Endothelial cell of umbilical vein (primary cell): ENCODE measurements around the gene OR10A3. TPM values are rescaled to one million over a fixed set of nuclear protein-coding genes. Genes with fewer than 3 reads are reported as not detected.

Source experiments
- BruUV-seq: library from RNA; stranded (reverse); fragments of 400-500 nt; replicated peaks from 2 replicates; lab custom pipeline; 2021; lab: Mats Ljungman, UMichigan
- CTCF ChIA-PET: fragments of 300-600, 350-600 bp; sonication (Branson Sonifier 250); formaldehyde crosslinking; loops from one replicate; lab custom pipeline; 2021; ENCODE audit warnings: antibody characterized with exemption, inconsistent platforms; lab: Charles Lee
- POLR2A ChIA-PET: fragments of 300-600, 350-600 bp; sonication (Branson Sonifier 250); formaldehyde crosslinking; loops from one replicate; lab custom pipeline; 2021; ENCODE audit warnings: antibody characterized with exemption, inconsistent platforms; lab: Charles Lee
- DNase-seq: peaks from one replicate; pipeline ENCODE4 v3.0.0-alpha.2; 2011; ENCODE audit warnings: low read depth, low spot score
- FAIRE-seq: peaks from 2 replicates; lab custom pipeline; 2011; peaks lifted over from hg19 to GRCh38; lab: Jason Lieb, UNC
- H2AFZ ChIP-seq: 2 replicates; pipeline ENCODE4 v1.6.0; 2012; ENCODE audit warnings: low read depth, low read length, control low read depth, inconsistent platforms
- H3K27ac ChIP-seq: 2 replicates; pipeline ENCODE4 v1.5.1; 2011; ENCODE audit warnings: low read depth, mild to moderate bottlenecking, control low read depth, low read length, moderate library complexity; ENCODE audit not compliant: insufficient read depth
- H3K27me3 ChIP-seq, 2 experiments: 2 replicates each; pipeline versions ENCODE4 v1.6.0 to v1.6.1; 2011; ENCODE audit warnings: low read length in 2 of 2, mixed read lengths in 1 of 2; ENCODE audit not compliant: control insufficient read depth in 2 of 2, insufficient read depth in 2 of 2
- H3K36me3 ChIP-seq, 2 experiments: 2 replicates in 1 of 2; 3 replicates in 1 of 2; pipeline ENCODE4 v1.5.1; 2011; ENCODE audit warnings: low read length in 2 of 2, mild to moderate bottlenecking in 1 of 2, moderate library complexity in 1 of 2; ENCODE audit not compliant: control insufficient read depth in 2 of 2, insufficient read depth in 2 of 2; ENCODE audit errors: extremely low read depth in 1 of 2
- H3K4me1 ChIP-seq: 3 replicates; pipeline ENCODE4 v1.5.1; 2011; ENCODE audit warnings: mild to moderate bottlenecking, low read length; ENCODE audit not compliant: control insufficient read depth, insufficient read depth; ENCODE audit errors: extremely low read depth
- H3K4me2 ChIP-seq: 2 replicates; pipeline ENCODE4 v1.6.1; 2011; ENCODE audit warnings: low read length, control low read depth, mixed read lengths; ENCODE audit not compliant: insufficient read depth
- H3K4me3 ChIP-seq, 3 experiments: fragments of 200-600 bp in 1 of 3; sonication (generic), shearing (Covaris generic) in 1 of 3; replicated peaks in 1 of 3; 2 replicates each; pipeline ENCODE4 v1.5.1; 2011 to 2016; ENCODE audit warnings: control low read depth in 3 of 3, low read length in 3 of 3, mild to moderate bottlenecking in 2 of 3, inconsistent platforms in 1 of 3, low read depth in 1 of 3, moderate library complexity in 1 of 3; ENCODE audit not compliant: insufficient read depth in 1 of 3
- H3K79me2 ChIP-seq: 2 replicates; pipeline ENCODE4 v1.6.0; 2012; ENCODE audit warnings: low read length, inconsistent platforms; ENCODE audit not compliant: control insufficient read depth, insufficient read depth
- H3K9ac ChIP-seq: replicated peaks from 2 replicates; pipeline ENCODE3; 2011; ENCODE audit warnings: low read length, control low read depth; ENCODE audit not compliant: insufficient read depth; ENCODE audit errors: extremely low read depth
- H3K9me1 ChIP-seq: replicated peaks from 3 replicates; pipeline ENCODE4 v1.6.0; 2011; ENCODE audit warnings: mild to moderate bottlenecking, low read length; ENCODE audit not compliant: control insufficient read depth, insufficient read depth; ENCODE audit errors: extremely low read depth
- H3K9me3 ChIP-seq: replicated peaks from 2 replicates; pipeline ENCODE4 v1.5.1; 2012; ENCODE audit warnings: low read length, inconsistent platforms; ENCODE audit not compliant: control insufficient read depth, insufficient read depth
- H4K20me1 ChIP-seq: replicated peaks from 2 replicates; pipeline ENCODE3; 2011; ENCODE audit warnings: mild to moderate bottlenecking, low read length; ENCODE audit not compliant: control insufficient read depth, insufficient read depth; ENCODE audit errors: extremely low read depth
- EZH2 ChIP-seq: IDR thresholded peaks from 2 replicates; pipeline ENCODE4 v1.6.1; 2012; ENCODE audit warnings: borderline replicate concordance, low read depth, mild to moderate bottlenecking, moderate library complexity, low read length, inconsistent platforms; ENCODE audit not compliant: severe bottlenecking
- FOS ChIP-seq: IDR thresholded peaks from 2 replicates; pipeline ENCODE4 v1.6.1; 2011; ENCODE audit warnings: mild to moderate bottlenecking, low read length, moderate library complexity, borderline replicate concordance; ENCODE audit not compliant: insufficient read depth
- GATA2 ChIP-seq: IDR thresholded peaks from 2 replicates; pipeline ENCODE4 v1.7.0; 2011; ENCODE audit warnings: low read depth, mild to moderate bottlenecking, moderate library complexity, mixed read lengths, low read length; ENCODE audit not compliant: insufficient read length, insufficient read depth
- JUN ChIP-seq: IDR thresholded peaks from 2 replicates; pipeline ENCODE4 v1.6.1; 2011; ENCODE audit warnings: borderline replicate concordance, low read depth; ENCODE audit not compliant: insufficient read length, insufficient read depth
- MYC ChIP-seq: IDR thresholded peaks from one replicate; pipeline ENCODE4 v1.6.1; 2011; ENCODE audit warnings: mild to moderate bottlenecking, low read depth, low read length
- POLR2A ChIP-seq: IDR thresholded peaks from 2 replicates; pipeline ENCODE4 v1.6.1; 2012; ENCODE audit warnings: low read depth, mild to moderate bottlenecking, control low read depth, low read length
- POLR2AphosphoS5 ChIP-seq: IDR thresholded peaks from 2 replicates; pipeline ENCODE4 v1.6.1; 2012; ENCODE audit warnings: low read depth, mild to moderate bottlenecking, control low read depth, low read length, moderate library complexity; ENCODE audit not compliant: insufficient read depth
- dilution Hi-C: fragments of 300-500 bp; cut with MboI; formaldehyde crosslinking; loops from one replicate; pipeline ENCODE4 v1.15.0; 2019; ENCODE audit warnings: low sequenced_read_pairs; ENCODE audit not compliant: extremely low pct_ligation_motif_present
- intact Hi-C: fragments of 100-400 bp; cut with micrococcal nuclease; formaldehyde crosslinking; loops from one replicate; pipeline ENCODE4 v1.10.0; 2022
- polyA plus RNA-seq, 4 experiments: library from polyadenylated mRNA; depleted of rRNA in 3 of 4; stranded (reverse) in 3 of 4; unstranded in 1 of 4; fragments of >200 nt; gene quantifications; 2 replicates each; pipeline versions ENCODE4 v1.2.1 to v1.2.3, GENCODE V29; 2011 to 2012; ENCODE audit warnings: missing spikeins in 1 of 4
- total RNA-seq: library from RNA; stranded (reverse); gene quantifications from 2 replicates; pipeline ENCODE4 v1.2.3, GENCODE V29; 2021
- TF ChIP-seq, protein P1 (sequence below), 2 donors: IDR thresholded peaks; 1 replicate in 1 of 2; 2 replicates in 1 of 2; pipeline ENCODE4 v1.5.1; 2011; ENCODE audit warnings: low read length in 2 of 2, mild to moderate bottlenecking in 2 of 2, moderate library complexity in 2 of 2, control low read depth in 1 of 2, inconsistent platforms in 1 of 2, low read depth in 1 of 2; ENCODE audit not compliant: insufficient read depth in 1 of 2; ENCODE audit errors: extremely low read depth in 1 of 2
- TF ChIP-seq, protein P2 (sequence below): IDR thresholded peaks from 2 replicates; pipeline ENCODE4 v1.6.1; 2011; ENCODE audit not compliant: insufficient read depth, insufficient read length

The OR10A3 gene
- total and polyA plus RNA-seq, 2 donors (not counting 3 experiments of a cell fraction or from before 2014, with no cell fraction given) = not detected

- Histone ChIP-seq H3K27ac (no peak overlapping the region), H3K79me2 (no peaks in the 10 kb centered on the region), H3K9me1 (no peaks in the 10 kb centered on the region), H3K9me3 (no peaks in the 10 kb centered on the region), H3K36me3 (no peaks in the 10 kb centered on the region), H3K9ac (no peak overlapping the region), H3K4me2 (no peak overlapping the region), H2AFZ (no peak overlapping the region), H3K4me1 (no peaks in the 10 kb centered on the region), H3K27me3 (peaks cover 2 to 8% of the 10 kb centered on the region in 2 experiments), H3K4me3 (no peak overlapping the region), H4K20me1 (no peaks in the 10 kb centered on the region)
- POLR2A ChIA-PET = no interaction called here
- DNase-seq (no peak), FAIRE-seq (no peak)
- no TSS peak for BruUV-seq
- CTCF ChIA-PET = interaction anchor here (1.1 to 7.9 kb wide), 2 partner anchors 19 to 84 kb away, joined by 3 to 109 read pairs; partner anchors contain the start of gene EIF3F
- intact Hi-C loops (no loop called here), dilution Hi-C loops (no loop called here)
- no peak for TF ChIP-seq JUN
- TF ChIP-seq POLR2A = no peak
- TF ChIP-seq EZH2 = no peak
Observed at GRCh38 chr11:7900686-7901085, 40.8 kb downstream of the OR10A3 start.

GRCh38 chr11:7899418-7899817, 42.1 kb downstream of the OR10A3 start:
- no peaks in the 10 kb centered on the region for H3K9me3 ChIP-seq
- no peaks in the 10 kb centered on the region for H3K4me1 ChIP-seq
- no peak overlapping the region for H3K27ac ChIP-seq
- no peak overlapping the region for H3K4me3 ChIP-seq
- no peaks in the 10 kb centered on the region for H3K79me2 ChIP-seq
- intact Hi-C loops = no loop called here
- POLR2A ChIA-PET = no interaction called here
- no peaks in the 10 kb centered on the region for H3K9me1 ChIP-seq
- no peak for TF ChIP-seq JUN
- no peak for TF ChIP-seq POLR2AphosphoS5
- no peak for TF ChIP-seq EZH2
- TF ChIP-seq, protein P1, sequence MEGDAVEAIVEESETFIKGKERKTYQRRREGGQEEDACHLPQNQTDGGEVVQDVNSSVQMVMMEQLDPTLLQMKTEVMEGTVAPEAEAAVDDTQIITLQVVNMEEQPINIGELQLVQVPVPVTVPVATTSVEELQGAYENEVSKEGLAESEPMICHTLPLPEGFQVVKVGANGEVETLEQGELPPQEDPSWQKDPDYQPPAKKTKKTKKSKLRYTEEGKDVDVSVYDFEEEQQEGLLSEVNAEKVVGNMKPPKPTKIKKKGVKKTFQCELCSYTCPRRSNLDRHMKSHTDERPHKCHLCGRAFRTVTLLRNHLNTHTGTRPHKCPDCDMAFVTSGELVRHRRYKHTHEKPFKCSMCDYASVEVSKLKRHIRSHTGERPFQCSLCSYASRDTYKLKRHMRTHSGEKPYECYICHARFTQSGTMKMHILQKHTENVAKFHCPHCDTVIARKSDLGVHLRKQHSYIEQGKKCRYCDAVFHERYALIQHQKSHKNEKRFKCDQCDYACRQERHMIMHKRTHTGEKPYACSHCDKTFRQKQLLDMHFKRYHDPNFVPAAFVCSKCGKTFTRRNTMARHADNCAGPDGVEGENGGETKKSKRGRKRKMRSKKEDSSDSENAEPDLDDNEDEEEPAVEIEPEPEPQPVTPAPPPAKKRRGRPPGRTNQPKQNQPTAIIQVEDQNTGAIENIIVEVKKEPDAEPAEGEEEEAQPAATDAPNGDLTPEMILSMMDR (IDR thresholded peaks at IDR 0.05; ENCODE audit: extremely low read depth in 1 of 2, insufficient read depth in 1 of 2, low read depth in 1 of 2, low read length in 2 of 2) = no peak
- TF ChIP-seq, protein P2, sequence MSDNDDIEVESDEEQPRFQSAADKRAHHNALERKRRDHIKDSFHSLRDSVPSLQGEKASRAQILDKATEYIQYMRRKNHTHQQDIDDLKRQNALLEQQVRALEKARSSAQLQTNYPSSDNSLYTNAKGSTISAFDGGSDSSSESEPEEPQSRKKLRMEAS = no peak
- no peak for TF ChIP-seq POLR2A
- no peak for TF ChIP-seq FOS
- TF ChIP-seq GATA2 = no peak
- no peak for TF ChIP-seq MYC
- CTCF ChIA-PET = no interaction called here
- DNase-seq = no peak
- no peak overlapping the region for H2AFZ ChIP-seq
- BruUV-seq = no TSS peak
- dilution Hi-C loops = no loop called here
- no peak for FAIRE-seq
- no peak overlapping the region for H3K4me2 ChIP-seq
- H3K27me3 ChIP-seq = peaks cover under 1 to 6% of the 10 kb centered on the region in 2 experiments
- H3K9ac ChIP-seq = no peak overlapping the region
- no peaks in the 10 kb centered on the region for H4K20me1 ChIP-seq
- no peaks in the 10 kb centered on the region for H3K36me3 ChIP-seq
